GM06990 (cell line): ENCODE results near the gene CLINT1.

Experiments used
- DNase-seq: peaks from one replicate; pipeline ENCODE4 v3.0.0-alpha.2; 2011; ENCODE audit not compliant: insufficient read length; ENCODE audit errors: extremely low read depth
- H3K27me3 ChIP-seq: replicated peaks from 2 replicates; pipeline ENCODE4 v1.6.0; 2011; ENCODE audit warnings: low read length; ENCODE audit not compliant: control insufficient read depth, insufficient read depth
- H3K36me3 ChIP-seq: 2 replicates; pipeline ENCODE4 v1.5.1; 2011; ENCODE audit warnings: low read length; ENCODE audit not compliant: control insufficient read depth, insufficient read depth
- H3K4me3 ChIP-seq: replicated peaks from 2 replicates; pipeline ENCODE4 v1.5.1; 2011; ENCODE audit warnings: low read depth, mild to moderate bottlenecking, control low read depth, low read length
- CTCF ChIP-seq: IDR thresholded peaks from 2 replicates; pipeline ENCODE4 v1.5.1; 2011; ENCODE audit warnings: low read length, control low read depth, mild to moderate bottlenecking, inconsistent platforms; ENCODE audit not compliant: insufficient read depth, poor library complexity, severe bottlenecking

The CLINT1 gene

GRCh38 chr5:157900644-157901043, 41.7 kb upstream of the CLINT1 start:
- DNase-seq: no peak
- TF ChIP-seq CTCF: no peak
- no peaks in the 10 kb centered on the region for H3K27me3 ChIP-seq
- H3K36me3 ChIP-seq: no peaks in the 10 kb centered on the region
- H3K4me3 ChIP-seq: no peak overlapping the region

- Histone ChIP-seq H3K36me3 (no peaks in the 10 kb centered on the region), H3K4me3 (no peak overlapping the region), H3K27me3 (no peaks in the 10 kb centered on the region)
- DNase-seq: no peak
- TF ChIP-seq CTCF: no peak
Measured at GRCh38 chr5:157893611-157894010, 34.7 kb upstream of the CLINT1 start.

GRCh38 chr5:157892974-157893373, 34.0 kb upstream of the CLINT1 start:
- no peak for DNase-seq
- Histone ChIP-seq H3K36me3 (no peaks in the 10 kb centered on the region), H3K27me3 (no peaks in the 10 kb centered on the region), H3K4me3 (no peak overlapping the region)
- no peak for TF ChIP-seq CTCF

- no peak for DNase-seq
- TF ChIP-seq CTCF: no peak
- Histone ChIP-seq H3K4me3 (no peak overlapping the region), H3K36me3 (no peaks in the 10 kb centered on the region), H3K27me3 (no peaks in the 10 kb centered on the region)
Measured at GRCh38 chr5:157890836-157891597, 32.1 kb upstream of the CLINT1 start.

GRCh38 chr5:157888814-157889532, 30.0 kb upstream of the CLINT1 start:
- no peak for DNase-seq
- H3K27me3 ChIP-seq: no peaks in the 10 kb centered on the region
- H3K36me3 ChIP-seq: no peaks in the 10 kb centered on the region
- no peak for TF ChIP-seq CTCF
- H3K4me3 ChIP-seq: no peak overlapping the region
